Glutamatergic neuron (in vitro differentiated cells): Measurements from ENCODE around the gene EGR4. TPM values are rescaled to one million over a fixed set of nuclear protein-coding genes. Genes with fewer than 3 reads are reported as not detected.

Source experiments
- DNase-seq: peaks from one replicate; pipeline ENCODE4 v3.0.0; 2022
- H3K27ac Mint-ChIP-seq: one replicate; pipeline ENCODE4 v1.8.0; 2020; ENCODE audit warnings: mild to moderate bottlenecking, mixed read lengths, inconsistent platforms; ENCODE audit not compliant: unreplicated experiment
- H3K27me3 Mint-ChIP-seq: one replicate; pipeline ENCODE4 v1.8.0; 2020; ENCODE audit warnings: mild to moderate bottlenecking, moderate library complexity, mixed read lengths, inconsistent platforms; ENCODE audit not compliant: unreplicated experiment
- H3K36me3 Mint-ChIP-seq: one replicate; pipeline ENCODE4 v1.8.0; 2020; ENCODE audit warnings: mild to moderate bottlenecking, mixed read lengths, inconsistent platforms; ENCODE audit not compliant: unreplicated experiment
- H3K4me1 Mint-ChIP-seq: one replicate; pipeline ENCODE4 v1.8.0; 2020; ENCODE audit warnings: mild to moderate bottlenecking, low read depth, mixed read lengths, inconsistent platforms; ENCODE audit not compliant: unreplicated experiment
- H3K4me3 Mint-ChIP-seq: one replicate; pipeline ENCODE4 v1.8.0; 2020; ENCODE audit warnings: mild to moderate bottlenecking, mixed read lengths, inconsistent platforms; ENCODE audit not compliant: unreplicated experiment
- H3K9me3 Mint-ChIP-seq: one replicate; pipeline ENCODE4 v1.8.0; 2020; ENCODE audit warnings: mild to moderate bottlenecking, moderate library complexity, mixed read lengths, inconsistent platforms; ENCODE audit not compliant: unreplicated experiment
- total RNA-seq: library from RNA; stranded (reverse); fragmentation: NEBNext Ultra II Directional; extraction: Animal tissue kit (Norgen Biotek cat#: 25700); gene quantifications from one replicate; pipeline ENCODE4 v1.2.1, GENCODE V29; 2021; ENCODE audit not compliant: unreplicated experiment
- TF ChIP-seq, protein P1 (sequence below): fragments of 200-600 bp; sonication (generic); IDR thresholded peaks from one replicate; pipeline ENCODE4 v1.5.0; 2021; ENCODE audit not compliant: partially characterized antibody, unreplicated experiment

EGR4 gene
- total RNA-seq, 1 donor from 2014 or later, result not detected

- H3K27me3 Mint-ChIP-seq, result peaks cover 6% of the 10 kb centered on the region
- DNase-seq, result no peak
- H3K27ac Mint-ChIP-seq, result no peak overlapping the region
- peak overlapping the region; percentile 68 for H3K4me3 Mint-ChIP-seq
- H3K36me3 Mint-ChIP-seq, result no peaks in the 10 kb centered on the region
- peaks cover 9% of the 10 kb centered on the region for H3K9me3 Mint-ChIP-seq
- TF ChIP-seq, protein P1, sequence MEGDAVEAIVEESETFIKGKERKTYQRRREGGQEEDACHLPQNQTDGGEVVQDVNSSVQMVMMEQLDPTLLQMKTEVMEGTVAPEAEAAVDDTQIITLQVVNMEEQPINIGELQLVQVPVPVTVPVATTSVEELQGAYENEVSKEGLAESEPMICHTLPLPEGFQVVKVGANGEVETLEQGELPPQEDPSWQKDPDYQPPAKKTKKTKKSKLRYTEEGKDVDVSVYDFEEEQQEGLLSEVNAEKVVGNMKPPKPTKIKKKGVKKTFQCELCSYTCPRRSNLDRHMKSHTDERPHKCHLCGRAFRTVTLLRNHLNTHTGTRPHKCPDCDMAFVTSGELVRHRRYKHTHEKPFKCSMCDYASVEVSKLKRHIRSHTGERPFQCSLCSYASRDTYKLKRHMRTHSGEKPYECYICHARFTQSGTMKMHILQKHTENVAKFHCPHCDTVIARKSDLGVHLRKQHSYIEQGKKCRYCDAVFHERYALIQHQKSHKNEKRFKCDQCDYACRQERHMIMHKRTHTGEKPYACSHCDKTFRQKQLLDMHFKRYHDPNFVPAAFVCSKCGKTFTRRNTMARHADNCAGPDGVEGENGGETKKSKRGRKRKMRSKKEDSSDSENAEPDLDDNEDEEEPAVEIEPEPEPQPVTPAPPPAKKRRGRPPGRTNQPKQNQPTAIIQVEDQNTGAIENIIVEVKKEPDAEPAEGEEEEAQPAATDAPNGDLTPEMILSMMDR, result no peak
- peaks cover 3% of the 10 kb centered on the region for H3K4me1 Mint-ChIP-seq
Observed at GRCh38 chr2:73286134-73286655, 7.2 kb downstream of the EGR4 start.

DNA sequence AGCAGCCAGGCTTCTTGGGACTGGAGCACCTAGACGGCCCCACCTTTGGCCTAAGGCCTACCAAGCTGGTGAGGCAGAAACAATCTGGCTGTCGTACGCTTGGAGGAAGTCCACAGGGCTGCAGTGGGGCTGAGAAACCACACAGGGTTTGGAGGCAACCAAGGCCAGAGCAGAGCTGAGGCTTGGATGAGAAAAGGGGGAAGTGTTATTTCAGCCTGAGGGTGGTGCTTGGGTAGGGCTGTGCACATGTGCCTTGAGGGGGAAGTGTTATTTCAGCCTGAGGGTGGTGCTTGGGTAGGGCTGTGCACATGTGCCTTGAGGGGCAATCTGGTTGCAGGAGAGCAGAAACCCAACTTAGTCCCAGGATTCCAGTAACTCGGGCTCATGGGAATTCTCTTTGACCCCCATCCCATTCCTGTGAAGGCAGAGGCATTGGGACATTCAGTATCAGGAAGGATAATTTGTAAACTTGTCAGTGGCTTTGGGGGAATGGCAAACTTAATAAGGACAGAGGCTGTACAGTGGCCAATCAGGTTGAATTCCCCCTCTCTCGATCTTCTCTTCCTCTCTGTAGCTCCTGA is 8.1 kb downstream of the EGR4 start:
- Mint-ChIP-seq H3K27ac (no peak overlapping the region), H3K9me3 (peaks cover 7% of the 10 kb centered on the region), H3K4me1 (peaks cover 3% of the 10 kb centered on the region), H3K36me3 (no peaks in the 10 kb centered on the region), H3K27me3 (no peaks in the 10 kb centered on the region), H3K4me3 (peak overlapping the region; percentile 68)
- no peak for DNase-seq
- TF ChIP-seq, protein P1, result no peak

GRCh38 chr2:73284296-73285158 is 8.8 kb downstream of the EGR4 start, which contains the start of gene FBXO41:
FBXO41 (minus strand) TSS chr2:73284478; CDS start chr2:73269630, 14,848 bp downstream.
- H3K36me3 Mint-ChIP-seq, result no peaks in the 10 kb centered on the region

GRCh38 chr2:73283545-73284295 is 9.6 kb downstream of the EGR4 start:
- TF ChIP-seq, protein P1, result no peak
- DNase-seq, result peak; percentile 58
- Mint-ChIP-seq H3K27ac (peak overlapping the region; percentile 72), H3K4me1 (peaks cover 3% of the 10 kb centered on the region), H3K4me3 (peak overlapping the region; percentile 89), H3K36me3 (no peaks in the 10 kb centered on the region), H3K9me3 (peaks cover 8% of the 10 kb centered on the region), H3K27me3 (peaks cover 3% of the 10 kb centered on the region)

More at GRCh38 chr2:73284296-73285158, 8.8 kb downstream of the EGR4 start, which contains the start of gene FBXO41:
- DNase-seq, result peak; percentile 76
- H3K27ac Mint-ChIP-seq, result peak within 1 kb of the TSS; percentile 72
- H3K4me3 Mint-ChIP-seq, result peak within 1 kb of the TSS; percentile 89
- TF ChIP-seq, protein P1, result no peak
- no peaks in the 10 kb centered on the region for H3K27me3 Mint-ChIP-seq
- peaks cover 7% of the 10 kb centered on the region for H3K9me3 Mint-ChIP-seq
- peaks cover 3% of the 10 kb centered on the region for H3K4me1 Mint-ChIP-seq
